ENCODE measurements around the gene PCDH8.

Gene PCDH8

DNA sequence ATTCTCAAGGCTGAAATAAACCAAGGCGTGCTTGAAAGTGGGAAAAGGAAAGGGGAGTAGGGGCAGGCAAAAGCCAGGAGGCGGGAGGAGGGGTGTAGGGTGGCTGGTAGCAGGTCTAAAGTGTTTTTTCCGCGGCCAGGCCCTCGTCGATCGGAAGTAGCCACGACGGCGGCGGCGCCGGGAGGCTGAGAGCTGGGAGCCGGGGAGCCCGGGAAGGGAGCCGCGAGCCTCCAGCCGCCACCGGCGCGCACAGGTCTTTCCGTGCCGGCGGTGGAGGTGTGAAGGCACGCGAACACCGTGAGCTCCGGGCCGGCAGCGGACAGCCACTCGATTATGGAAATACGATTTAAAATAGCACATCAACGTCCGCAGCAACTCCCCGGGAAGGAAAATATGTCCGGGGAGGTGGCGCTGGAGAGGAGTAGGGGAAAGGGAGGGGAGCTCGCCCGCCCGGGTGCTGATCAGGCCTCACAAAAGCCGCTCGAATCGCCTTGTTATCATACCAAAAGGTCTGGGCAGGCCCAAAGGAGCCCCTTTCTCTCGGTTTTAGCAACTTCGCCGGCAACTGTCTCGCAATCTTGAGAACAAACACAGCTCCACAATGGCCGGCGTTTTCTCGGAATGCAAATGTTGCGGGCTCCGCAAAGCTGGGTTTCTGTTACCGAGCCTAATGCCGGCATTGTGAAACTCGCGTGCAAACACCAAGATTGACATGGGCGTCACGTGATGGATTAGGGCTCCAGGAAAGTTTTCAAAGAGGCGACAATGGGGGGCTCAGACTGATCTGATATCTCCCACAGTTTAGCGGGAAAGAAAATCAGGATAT is 2.9 kb upstream of the PCDH8 start:
- peak; percentile 51 for DNase-seq (ENCODE audit: low spot score)

GRCh38 chr13:52850396-52851136 is 2.1 kb upstream of the PCDH8 start:
- peak; percentile 78 for DNase-seq (ENCODE audit: low spot score)

- no peak for DNase-seq (ENCODE audit: low spot score)
These were observed 1.6 kb upstream of the PCDH8 start for GRCh38 chr13:52850072-52850395.

GRCh38 chr13:52849291-52850071 is 1.0 kb upstream of the PCDH8 start:
- DNase-seq (ENCODE audit: low spot score), result no peak

DNA sequence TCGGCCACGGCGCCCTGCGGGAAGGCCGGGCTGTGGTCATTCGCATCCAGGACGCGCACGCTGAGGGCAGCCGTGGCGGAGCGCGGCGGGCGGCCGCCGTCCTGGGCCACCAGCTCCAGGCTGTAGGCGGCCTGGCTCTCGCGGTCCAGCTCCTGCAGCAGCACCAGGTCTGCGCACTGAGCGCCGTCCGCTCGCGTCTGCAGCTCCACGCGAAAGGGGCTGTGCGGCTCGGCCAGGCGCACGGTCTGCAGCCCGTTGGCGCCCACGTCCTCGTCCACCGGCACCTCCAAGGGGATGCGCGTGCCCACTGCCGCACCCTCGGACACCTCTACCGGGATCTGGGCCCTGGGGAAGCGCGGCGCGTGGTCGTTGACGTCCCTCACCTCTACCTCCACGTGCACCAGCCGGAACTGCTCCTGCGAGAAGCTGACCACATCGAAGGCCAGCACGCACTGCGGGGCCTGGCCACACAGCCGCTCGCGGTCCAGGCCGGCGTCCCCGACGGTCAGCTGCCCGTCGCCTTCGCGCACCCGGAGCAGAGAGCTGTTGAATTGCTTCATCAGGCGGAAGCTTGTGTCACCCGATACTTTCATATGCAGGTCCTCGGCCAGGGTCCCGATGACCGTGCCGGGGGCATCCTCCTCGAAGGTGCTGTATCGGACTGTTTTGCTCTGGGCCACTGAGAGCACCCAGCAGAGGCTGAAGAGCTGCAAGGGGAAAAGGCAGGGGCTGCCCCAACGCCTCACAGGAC is 583 bp downstream of the PCDH8 start:
- DNase-seq (ENCODE audit: low spot score), result no peak

DNA sequence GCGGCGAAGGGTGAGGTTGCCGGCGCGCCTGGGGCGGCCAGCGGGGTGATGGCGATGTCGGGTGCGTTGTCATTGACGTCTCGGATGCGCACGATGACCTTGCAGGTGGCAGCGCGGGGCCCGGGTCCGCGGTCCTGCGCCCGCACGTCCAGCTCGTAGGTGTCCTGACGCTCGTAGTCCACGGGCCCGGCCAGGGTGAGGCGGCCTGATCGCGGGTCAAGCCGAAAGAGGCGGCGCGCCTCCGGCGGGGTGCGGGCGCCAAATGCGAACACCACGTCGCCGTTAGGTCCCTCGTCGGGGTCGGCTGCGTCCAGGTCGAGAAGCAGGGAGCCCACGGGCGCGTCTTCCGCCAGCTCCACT is 1.1 kb downstream of the PCDH8 start:
- DNase-seq (ENCODE audit: low spot score), result no peak

- peak; percentile 43 for DNase-seq (ENCODE audit: low spot score)
These were observed 1.7 kb downstream of the PCDH8 start for GRCh38 chr13:52846567-52847321.

- DNase-seq (ENCODE audit: low spot score), result peak; percentile 57
These were observed 2.5 kb downstream of the PCDH8 start for GRCh38 chr13:52845766-52846566.

DNA sequence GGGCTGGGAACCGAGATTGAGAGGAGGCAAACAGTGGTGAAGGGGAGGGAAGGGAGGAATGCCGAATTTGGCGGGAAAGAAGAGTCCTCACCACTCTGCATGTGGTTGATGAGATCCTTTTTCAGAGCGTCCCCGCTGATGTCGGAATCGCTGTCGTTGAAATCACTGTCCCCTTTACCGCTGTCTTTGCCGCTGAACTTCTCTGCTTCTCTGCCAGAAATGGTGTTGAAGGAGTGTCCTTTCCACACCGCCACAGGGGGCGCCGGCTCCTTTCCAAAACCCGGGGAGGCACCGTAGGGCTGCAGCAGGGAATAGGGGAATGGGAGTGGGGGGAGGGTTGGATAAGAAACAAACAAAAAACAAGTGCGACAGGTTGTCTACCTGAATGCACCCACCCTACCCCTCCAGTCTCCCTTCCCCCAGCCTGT is 3.1 kb downstream of the PCDH8 start:
- DNase-seq (ENCODE audit: low spot score), result peak; percentile 14

GRCh38 chr13:52844836-52845235 is 3.6 kb downstream of the PCDH8 start:
- DNase-seq (ENCODE audit: low spot score), result no peak

- no peak for DNase-seq (ENCODE audit: low spot score)
These were observed 6.0 kb downstream of the PCDH8 start for GRCh38 chr13:52842441-52842840.

DNA sequence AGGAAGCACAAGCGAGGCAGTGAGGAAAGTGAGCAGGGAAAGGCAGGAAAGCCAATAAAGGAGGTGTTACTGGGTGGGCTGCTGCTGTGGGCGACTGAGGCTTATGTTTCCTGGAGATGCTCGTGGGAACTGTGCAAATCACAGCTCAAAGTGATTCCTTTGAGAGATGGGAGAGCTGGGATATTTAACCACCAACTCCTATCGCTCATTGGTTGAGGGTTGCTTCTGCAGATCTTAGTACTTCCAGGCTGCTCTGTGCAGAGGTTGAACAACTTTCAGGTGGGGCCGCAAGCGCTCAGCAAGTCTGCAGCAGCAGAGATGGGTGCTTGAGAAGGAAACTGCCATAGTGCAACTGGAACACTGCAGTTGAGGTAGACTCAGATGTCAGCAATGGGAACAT is 8.4 kb downstream of the PCDH8 start:
- DNase-seq (ENCODE audit: low spot score), result no peak

DNA sequence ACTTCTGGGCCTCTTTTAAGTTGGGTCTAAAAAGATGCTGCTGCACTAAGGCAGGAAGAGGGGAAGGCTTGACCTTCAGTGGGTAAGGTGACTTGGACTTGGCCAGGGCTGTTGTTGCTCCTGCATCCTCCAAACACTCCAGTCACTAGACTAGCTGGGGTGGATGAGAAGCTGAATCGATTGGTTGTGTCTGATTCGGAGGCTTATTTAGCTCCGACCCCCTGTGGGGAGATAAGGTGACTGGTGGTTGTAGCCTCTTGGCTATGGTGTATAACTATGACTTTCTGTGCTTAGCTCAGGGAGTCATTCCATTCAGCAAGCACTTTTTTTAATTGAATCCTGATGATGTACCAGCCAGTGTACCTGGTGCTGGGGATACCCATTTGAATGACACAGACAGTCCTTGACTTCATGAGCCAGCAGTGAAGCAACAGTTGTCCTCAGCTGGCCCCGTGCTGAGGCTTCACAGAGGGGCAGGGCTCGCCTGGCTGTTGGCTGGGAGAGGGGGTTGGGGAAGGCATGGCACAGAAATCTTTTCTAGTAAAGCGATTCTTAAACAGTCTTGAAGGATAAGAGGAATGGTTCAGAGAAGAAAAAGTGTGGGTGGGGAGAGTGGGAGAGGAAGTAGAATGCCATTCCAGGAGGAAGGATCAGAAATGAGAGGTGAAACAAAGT is 9.9 kb downstream of the PCDH8 start:
- no peak for DNase-seq (ENCODE audit: low spot score)

DNA sequence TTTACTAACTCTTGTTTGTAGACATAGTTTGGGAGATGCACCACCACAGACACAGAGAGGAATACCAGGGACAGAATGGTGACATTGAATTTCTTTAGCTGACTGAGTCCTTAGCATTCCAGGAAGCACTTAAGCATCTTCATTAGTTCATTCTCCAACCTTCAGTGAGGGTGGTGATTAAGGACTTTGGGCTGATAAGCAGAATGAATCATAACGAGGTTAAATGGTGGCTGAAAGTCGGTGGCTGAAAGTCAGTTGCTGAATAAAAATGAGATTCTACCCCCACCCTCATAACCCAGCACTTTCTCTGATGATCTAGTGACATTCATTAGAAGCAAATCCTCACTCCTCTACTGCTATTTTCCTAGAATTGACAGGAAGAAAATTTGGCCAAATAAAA is 10.6 kb downstream of the PCDH8 start:
- DNase-seq (ENCODE audit: low spot score), result peak; percentile 20

DNA sequence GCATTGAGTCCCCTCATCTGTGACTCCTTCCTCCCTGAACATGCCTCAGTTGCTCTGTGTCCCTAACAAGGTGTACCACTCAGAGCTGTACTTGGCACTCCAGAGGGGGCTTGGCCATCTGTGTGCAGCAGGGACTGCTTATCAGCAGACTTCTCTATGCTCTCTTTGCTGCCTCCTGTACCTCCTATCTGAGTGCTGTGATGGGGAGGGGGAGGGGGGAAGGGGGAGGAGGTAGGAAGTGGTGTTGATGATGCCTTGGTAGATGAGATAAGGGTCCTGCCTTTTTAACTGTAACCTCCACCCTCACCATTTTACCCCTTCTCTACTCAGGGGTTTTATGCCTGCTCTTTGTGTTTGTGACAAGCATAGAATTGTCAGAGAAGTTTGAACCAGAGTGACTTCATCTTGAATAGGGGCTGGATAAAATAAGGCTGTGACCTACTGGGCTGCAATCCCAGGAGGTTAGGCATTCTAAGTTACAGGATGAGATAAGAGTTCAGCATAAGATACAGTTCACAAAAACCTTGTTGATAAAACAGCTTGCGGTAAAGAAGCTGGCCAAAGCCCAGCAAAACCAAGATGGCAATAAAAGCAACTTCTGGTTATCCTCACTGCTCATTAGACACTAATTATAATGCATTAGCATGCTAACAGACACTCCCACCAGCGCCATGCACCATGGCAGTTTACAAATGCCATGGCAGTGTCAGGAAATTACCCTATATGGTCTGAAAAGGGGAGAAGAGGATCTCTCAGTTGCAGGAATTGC is 13.2 kb downstream of the PCDH8 start:
- DNase-seq (ENCODE audit: low spot score), result no peak

DNA sequence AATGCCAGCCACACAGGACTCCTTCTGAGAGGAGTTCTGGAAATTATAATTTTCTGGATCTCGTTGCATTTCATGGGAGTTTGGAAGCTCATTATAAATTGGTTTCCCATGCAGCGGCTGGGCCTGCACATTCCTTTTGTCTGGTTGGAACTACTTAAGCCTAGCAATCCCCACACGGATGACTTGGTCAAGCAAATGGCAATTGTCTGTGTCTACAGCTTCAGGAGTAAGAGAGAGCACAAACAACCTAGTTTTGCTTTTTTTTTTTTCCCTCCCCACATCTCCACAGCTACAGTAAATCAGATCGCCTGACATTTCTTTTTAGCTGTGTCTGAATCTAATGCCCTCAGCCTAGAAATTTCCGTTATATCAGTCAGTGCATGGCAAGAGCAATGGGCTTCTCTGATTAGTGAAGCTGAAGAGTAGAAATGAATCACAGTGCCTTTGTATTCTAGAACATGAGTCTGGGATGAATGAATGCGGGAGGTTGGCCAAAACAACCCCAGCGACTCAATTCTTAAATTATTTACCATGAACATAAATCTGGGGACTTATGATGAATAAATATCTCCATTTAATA is 15.1 kb downstream of the PCDH8 start:
- no peak for DNase-seq (ENCODE audit: low spot score)

DNA sequence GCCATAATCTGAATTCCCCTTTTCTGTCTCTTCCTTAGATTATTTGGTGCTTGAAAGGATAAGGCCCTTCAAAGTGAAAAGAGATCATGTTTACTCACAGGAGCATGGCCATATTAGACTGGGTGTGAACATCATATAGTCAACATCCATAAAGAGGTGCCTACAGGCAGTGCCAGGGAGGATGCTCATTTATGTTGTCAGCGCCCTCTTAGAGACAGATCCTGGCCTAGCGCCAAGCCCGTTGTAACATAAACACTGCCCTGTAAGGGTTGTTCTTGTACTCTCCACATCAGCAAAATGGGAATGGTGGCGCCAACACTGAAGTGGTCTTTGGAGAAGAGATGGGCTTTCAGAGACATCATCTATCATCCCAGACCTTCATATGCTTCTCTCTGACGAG is 16.1 kb downstream of the PCDH8 start:
- no peak for DNase-seq (ENCODE audit: low spot score)

DNA sequence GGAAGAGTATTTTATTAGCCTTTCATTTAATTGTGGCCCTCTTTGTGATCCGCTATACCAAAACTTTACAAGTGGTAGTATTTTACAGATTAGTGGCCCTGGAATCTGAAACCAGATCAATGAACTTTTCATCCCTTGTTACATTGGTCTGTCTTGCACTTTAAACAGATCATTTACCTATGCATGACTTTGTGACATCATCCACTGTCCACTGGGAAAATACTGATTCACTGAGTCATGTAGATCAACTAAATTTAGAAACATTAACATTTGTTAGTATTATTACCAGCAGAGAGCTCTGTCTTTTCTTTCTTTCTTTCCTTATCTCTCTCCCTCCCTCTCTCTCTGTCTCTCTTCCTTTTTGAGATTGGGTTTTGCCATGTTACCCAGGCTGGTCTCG is 17.5 kb downstream of the PCDH8 start:
- DNase-seq (ENCODE audit: low spot score), result peak; percentile 77

GRCh38 chr13:52827839-52828238 is 20.6 kb downstream of the PCDH8 start:
- DNase-seq (ENCODE audit: low spot score), result no peak

Data from kidney tubule cell (primary cell).